K562 (cell line): ENCODE measurements around the gene LHPP. TPM values are rescaled to one million over a fixed set of nuclear protein-coding genes. Genes with fewer than 3 reads are reported as not detected.

Experiments used
- ATAC-seq: fragments of 200-7000 bp; cut with Tn5 transposase; 3 replicates; pipeline ENCODE4 v1.9.1; 2020; ENCODE audit warnings: moderate library complexity
- BruUV-seq: library from RNA; stranded (reverse); fragments of 400-500 nt; replicated peaks from 2 replicates; lab custom pipeline; 2021; lab: Mats Ljungman, UMichigan
- CTCF ChIA-PET: fragments of 300-600 bp; formaldehyde crosslinking; extraction: SDS; loops from one replicate; lab custom pipeline; 2021; ENCODE audit warnings: low intra/inter-chr PET ratio; lab: Yijun Ruan, JAX
- POLR2A ChIA-PET: fragments of 300-600, 350-650 bp; sonication (Branson Sonifier 250); formaldehyde crosslinking; extraction: SDS; loops from one replicate; lab custom pipeline; 2021; ENCODE audit warnings: antibody characterized with exemption, inconsistent platforms; lab: Yijun Ruan, JAX
- DNase-seq, 4 experiments: peaks; one replicate each; pipeline versions ENCODE4 v3.0.0 to v3.0.0-alpha.2; 2011 to 2018; ENCODE audit warnings: low spot score in 3 of 4, mixed read lengths in 3 of 4; ENCODE audit errors: extremely low read depth in 1 of 4
- FAIRE-seq: peaks from 2 replicates; lab custom pipeline; 2011; peaks lifted over from hg19 to GRCh38; lab: Jason Lieb, UNC
- H2AFZ ChIP-seq: 2 replicates; pipeline ENCODE4 v1.6.0; 2011; ENCODE audit warnings: low read depth, low read length, control low read depth, inconsistent platforms
- H3K27ac ChIP-seq: fragments of 200-600 bp; 3 replicates; pipeline ENCODE4 v1.8.0; 2011; ENCODE audit warnings: low read depth, mild to moderate bottlenecking, control low read depth, inconsistent platforms, low read length, moderate library complexity, mixed read lengths; ENCODE audit errors: extremely low read depth
- H3K27me3 ChIP-seq, 2 experiments: fragments of 300-600 bp in 1 of 2; 2 replicates in 1 of 2; 3 replicates in 1 of 2; pipeline versions ENCODE4 v1.6.0 to v1.8.0; 2011; ENCODE audit warnings: inconsistent platforms in 2 of 2, low read length in 2 of 2, mild to moderate bottlenecking in 1 of 2, mixed read lengths in 1 of 2, moderate library complexity in 1 of 2; ENCODE audit not compliant: control insufficient read depth in 2 of 2, insufficient read depth in 2 of 2
- H3K36me3 ChIP-seq: fragments of 300-600 bp; 3 replicates; pipeline ENCODE4 v1.8.0; 2011; ENCODE audit warnings: mild to moderate bottlenecking, low read length, inconsistent platforms; ENCODE audit not compliant: control insufficient read depth, insufficient read depth
- H3K4me1 ChIP-seq, 2 experiments: fragments of 200-600 bp in 1 of 2; replicated peaks in 1 of 2; 2 replicates in 1 of 2; 3 replicates in 1 of 2; pipeline versions ENCODE4 v1.5.1 to v1.8.0; 2011; ENCODE audit warnings: inconsistent platforms in 2 of 2, low read length in 2 of 2, mild to moderate bottlenecking in 1 of 2, mixed read lengths in 1 of 2, moderate library complexity in 1 of 2; ENCODE audit not compliant: control insufficient read depth in 2 of 2, insufficient read depth in 2 of 2
- H3K4me2 ChIP-seq: 2 replicates; pipeline ENCODE4 v1.6.1; 2011; ENCODE audit warnings: low read length, control low read depth, inconsistent platforms, mixed read lengths; ENCODE audit not compliant: insufficient read depth
- H3K4me3 ChIP-seq: fragments of 200-600 bp; sonication (generic), shearing (Covaris generic); 2 replicates; pipeline ENCODE4 v1.5.1; 2016; ENCODE audit warnings: control low read depth, inconsistent platforms
- H3K79me2 ChIP-seq: fragments of 200-600 bp; 3 replicates; pipeline ENCODE4 v1.8.0; 2011; ENCODE audit warnings: low read length, inconsistent platforms; ENCODE audit not compliant: control insufficient read depth, insufficient read depth
- H3K9ac ChIP-seq, 2 experiments: 2 replicates each; pipeline versions ENCODE4 v1.6.0 to v1.6.1; 2011; ENCODE audit warnings: low read depth in 2 of 2, low read length in 2 of 2, control low read depth in 1 of 2, inconsistent platforms in 1 of 2, mild to moderate bottlenecking in 1 of 2, mixed read lengths in 1 of 2; ENCODE audit not compliant: insufficient read depth in 1 of 2
- H3K9me1 ChIP-seq: one replicate; pipeline ENCODE4 v1.6.0; 2011; ENCODE audit warnings: inconsistent platforms, mild to moderate bottlenecking, low read length, moderate library complexity; ENCODE audit not compliant: control insufficient read depth, insufficient read depth
- H3K9me3 ChIP-seq: replicated peaks from 2 replicates; pipeline ENCODE4 v1.5.1; 2011; ENCODE audit warnings: low read depth, low read length, inconsistent platforms; ENCODE audit not compliant: control insufficient read depth, insufficient read depth
- H4K20me1 ChIP-seq: replicated peaks from 2 replicates; pipeline ENCODE4 v1.6.1; 2011; ENCODE audit warnings: low read length, inconsistent platforms, mixed read lengths; ENCODE audit not compliant: control insufficient read depth, insufficient read depth
- FOSL1 ChIP-seq: fragments of 200-800 bp; sonication (Bioruptor generic); conservative IDR thresholded peaks from 2 replicates; pipeline ENCODE4 v1.6.1; 2016; ENCODE audit warnings: missing genetic modification characterization, missing compliant biosample characterization
- ILK ChIP-seq: fragments of 450-650 bp; IDR thresholded peaks from 2 replicates; pipeline ENCODE4 v1.6.1; 2016; ENCODE audit warnings: missing genetic modification characterization, low read depth, mild to moderate bottlenecking, missing compliant biosample characterization, moderate library complexity, borderline replicate concordance
- MEIS2 ChIP-seq: fragments of 450-650 bp; IDR thresholded peaks from 2 replicates; pipeline ENCODE4 v1.6.1; 2014; ENCODE audit warnings: mild to moderate bottlenecking; ENCODE audit not compliant: partially characterized antibody
- RBBP5 ChIP-seq: fragments of 200-600 bp; sonication (generic); IDR thresholded peaks from 2 replicates; pipeline ENCODE4 v1.6.1; 2012; ENCODE audit warnings: borderline replicate concordance, mild to moderate bottlenecking, low read length, control low read depth, inconsistent platforms; ENCODE audit not compliant: insufficient read depth, poor library complexity, severe bottlenecking
- RCOR1 ChIP-seq, 2 experiments: IDR thresholded peaks; 2 replicates each; pipeline ENCODE4 v1.6.1; 2012; ENCODE audit warnings: low read depth in 2 of 2, low read length in 2 of 2, borderline replicate concordance in 1 of 2, improper control_type of control experiment in 1 of 2
- RNF2 ChIP-seq: sonication (generic); IDR thresholded peaks from 2 replicates; pipeline ENCODE4 v1.6.1; 2016
- ZFP36 ChIP-seq: fragments of 150-350 bp; IDR thresholded peaks from 2 replicates; pipeline ENCODE4 v1.6.1; 2018; ENCODE audit warnings: low read length, low read depth; ENCODE audit not compliant: partially characterized antibody
- ZNF174 ChIP-seq: fragments of 250-450 bp; sonication (Bioruptor Pico); IDR thresholded peaks from 2 replicates; pipeline ENCODE4 v1.4.0; 2020; ENCODE audit warnings: mild to moderate bottlenecking
- ZNF354B ChIP-seq: fragments of 250-450 bp; sonication (Bioruptor Pico); IDR thresholded peaks from 2 replicates; pipeline ENCODE4 v1.4.0; 2020
- ZNF77 ChIP-seq: fragments of 250-450 bp; sonication (Bioruptor Pico); IDR thresholded peaks from 2 replicates; pipeline ENCODE4 v1.5.0; 2020
- WGBS: fragments of 100-300 bp; shearing (Covaris generic); methylation state at CpG from one replicate; pipeline ENCODE4 v1.1.6; 2016; ENCODE audit warnings: low coverage, mixed read lengths; ENCODE audit not compliant: insufficient coverage; ENCODE audit errors: missing lambda C conversion rate; 5-methylcytosine and 5-hydroxymethylcytosine counted together
- in situ Hi-C: fragments of 300-500 bp; cut with MboI; formaldehyde crosslinking; loops from 4 replicates; pipeline ENCODE4 v1.15.0; 2018; ENCODE audit warnings: inconsistent platforms, mixed read lengths
- intact Hi-C: fragments of 100-400 bp; cut with micrococcal nuclease; formaldehyde crosslinking; loops from 2 replicates; pipeline ENCODE4 v1.14.2; 2022
- polyA plus RNA-seq, 8 experiments: library from polyadenylated mRNA; depleted of rRNA in 4 of 8; stranded (reverse) in 5 of 8; unstranded in 3 of 8; fragments of >200 nt; fragmentation: Nextera tagmentation in 2 of 8; fragmentation: Illumina TruSeq in 1 of 8; extraction: Ambion mirVana in 2 of 8; extraction: Trizol in 1 of 8; gene quantifications; 2 replicates each; pipeline versions ENCODE4 v1.2.1 to v1.2.3, GENCODE V29; 2011 to 2014; ENCODE audit warnings: inconsistent platforms in 1 of 8, missing spikeins in 1 of 8
- total RNA-seq, 7 experiments: library from RNA; depleted of rRNA in 6 of 7; stranded (reverse); fragments of >200 nt in 6 of 7; fragmentation: Illumina TruSeq in 2 of 7; extraction: Trizol in 2 of 7; gene quantifications; 2 replicates each; pipeline versions ENCODE4 v1.2.1 to v1.2.3, GENCODE V29; 2011 to 2021; ENCODE audit warnings: low replicate concordance in 1 of 7
- TF ChIP-seq, protein P1 (sequence below): fragments of 450-650 bp; formaldehyde crosslinking; IDR thresholded peaks from 2 replicates; pipeline ENCODE4 v1.4.0; 2020; ENCODE audit warnings: mild to moderate bottlenecking, mixed read lengths

The LHPP gene
- total and polyA plus RNA-seq, 9 of the 15 experiments (the other 6 are each of a cell fraction or from before 2014, with no cell fraction given), result 0.34 to 7.4 (median 3.0) TPM

DNA sequence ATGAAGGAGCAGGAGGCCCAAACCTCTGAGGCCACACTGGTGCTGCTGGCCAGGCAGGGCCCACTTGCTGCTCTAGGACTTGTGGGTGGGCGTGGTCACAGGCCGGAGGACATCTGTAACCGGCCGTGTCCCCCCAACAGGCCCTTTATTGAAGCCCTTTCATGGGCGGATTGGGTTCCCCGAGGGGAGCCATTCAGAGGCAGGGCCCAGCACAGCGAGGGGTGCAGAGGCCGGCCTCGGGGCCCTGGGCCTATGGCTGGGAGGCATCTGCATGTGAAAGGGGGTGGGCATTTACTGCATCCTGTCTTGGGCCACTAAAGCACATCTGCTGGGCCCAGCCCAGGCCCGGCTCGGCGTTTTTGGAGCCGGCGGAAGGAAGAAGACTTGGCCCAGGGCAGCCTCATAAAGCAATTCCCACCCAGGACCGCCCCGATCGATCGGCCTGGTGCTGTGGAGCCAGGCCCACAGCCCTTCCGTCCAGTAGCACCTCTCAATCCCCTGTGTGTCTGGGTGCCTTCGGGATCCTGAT, 8.4 kb downstream of the LHPP start:
- ATAC-seq, result no peak
- in situ Hi-C loops, result no loop called here
- TF ChIP-seq ZNF174 (CRISPR knock-in tag) (no peak), RNF2 (no peak), MEIS2 (no peak), ZNF77 (no peak), ZFP36 (no peak), ILK (tag) (no peak), RCOR1 (IDR thresholded peaks at IDR 0.05; ENCODE audit: borderline replicate concordance in 1 of 2, low read depth in 2 of 2, low read length in 2 of 2) (no peak), FOSL1 (no peak), ZNF354B (CRISPR knock-in tag) (no peak), RBBP5 (no peak)
- TF ChIP-seq, protein P1, sequence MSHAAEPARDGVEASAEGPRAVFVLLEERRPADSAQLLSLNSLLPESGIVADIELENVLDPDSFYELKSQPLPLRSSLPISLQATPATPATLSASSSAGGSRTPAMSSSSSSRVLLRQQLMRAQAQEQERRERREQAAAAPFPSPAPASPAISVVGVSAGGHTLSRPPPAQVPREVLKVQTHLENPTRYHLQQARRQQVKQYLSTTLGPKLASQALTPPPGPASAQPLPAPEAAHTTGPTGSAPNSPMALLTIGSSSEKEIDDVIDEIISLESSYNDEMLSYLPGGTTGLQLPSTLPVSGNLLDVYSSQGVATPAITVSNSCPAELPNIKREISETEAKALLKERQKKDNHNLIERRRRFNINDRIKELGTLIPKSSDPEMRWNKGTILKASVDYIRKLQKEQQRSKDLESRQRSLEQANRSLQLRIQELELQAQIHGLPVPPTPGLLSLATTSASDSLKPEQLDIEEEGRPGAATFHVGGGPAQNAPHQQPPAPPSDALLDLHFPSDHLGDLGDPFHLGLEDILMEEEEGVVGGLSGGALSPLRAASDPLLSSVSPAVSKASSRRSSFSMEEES (CRISPR knock-in tag), result no peak
- TF ChIP-seq, all 486 proteins: peak for 0
- H3K4me1 ChIP-seq, result peaks cover 16 to 20% of the 10 kb centered on the region in 2 experiments
- DNase-seq, result no peak
- H3K9me1 ChIP-seq, result no peaks in the 10 kb centered on the region
- no peak overlapping the region for H3K4me3 ChIP-seq
- FAIRE-seq, result no peak
- no peaks in the 10 kb centered on the region for H3K36me3 ChIP-seq
- no peak overlapping the region for H2AFZ ChIP-seq
- ChIA-PET CTCF (no interaction called here), POLR2A (no interaction called here)
- 0 out of 3 replicates have a peak, but pooled peaks cover 7% of the 10 kb centered on the region for H3K79me2 ChIP-seq
- no peaks in the 10 kb centered on the region for H3K27me3 ChIP-seq
- no peaks in the 10 kb centered on the region for H4K20me1 ChIP-seq
- H3K9me3 ChIP-seq, result no peaks in the 10 kb centered on the region
- 63% methylated on average over 10 of the region's 20 CpGs for WGBS
- no peak overlapping the region for H3K9ac ChIP-seq
- H3K27ac ChIP-seq, result no peak overlapping the region
- no peak overlapping the region for H3K4me2 ChIP-seq
- intact Hi-C loops, result loop anchor here (5.0 kb wide), 1 partner anchor 53 kb away; the partner anchor contains the start of gene OAT
- no TSS peak for BruUV-seq
